Naive thymus-derived CD4-positive, alpha-beta T cell (primary cell): ENCODE measurements around the gene SEMA6A. TPM values are rescaled to one million over a fixed set of nuclear protein-coding genes. Genes with fewer than 3 reads are reported as not detected.

Source experiments
- ATAC-seq: fragments of 150-1000 bp; cut with Tn5 transposase; 2 replicates; pipeline ENCODE4 v1.10.0; 2021; ENCODE audit warnings: mild to moderate bottlenecking, moderate library complexity
- CTCF ChIA-PET: fragments of 350-600 bp; sonication (Branson Sonifier 250); formaldehyde crosslinking; loops from one replicate; lab custom pipeline; 2021; ENCODE audit warnings: antibody characterized with exemption; lab: Charles Lee
- POLR2A ChIA-PET: fragments of 350-600 bp; sonication (Branson Sonifier 250); formaldehyde crosslinking; loops from one replicate; lab custom pipeline; 2021; ENCODE audit warnings: antibody characterized with exemption, inconsistent platforms; lab: Charles Lee
- DNase-seq, 9 donors: peaks; one replicate each; pipeline versions ENCODE4 v3.0.0 to v3.0.0-alpha.2; 2020 to 2022; ENCODE audit warnings: mixed read lengths in 1 of 9
- H3K27ac ChIP-seq: one replicate; pipeline ENCODE4 v1.7.0; 2013; ENCODE audit warnings: mild to moderate bottlenecking, low read depth, low read length, moderate library complexity
- H3K27me3 ChIP-seq, 2 donors: one replicate each; pipeline ENCODE4 v1.7.0; 2013; ENCODE audit warnings: low read length in 2 of 2, mild to moderate bottlenecking in 2 of 2, moderate library complexity in 2 of 2; ENCODE audit not compliant: control insufficient read depth in 2 of 2, insufficient read depth in 2 of 2
- H3K36me3 ChIP-seq, 3 experiments: 1 replicate in 2 of 3; 2 replicates in 1 of 3; pipeline ENCODE4 v1.7.0; 2013; ENCODE audit warnings: low read length in 3 of 3, mild to moderate bottlenecking in 3 of 3, moderate library complexity in 1 of 3; ENCODE audit not compliant: insufficient read depth in 3 of 3, control insufficient read depth in 2 of 3
- H3K4me1 ChIP-seq, 2 donors: one replicate each; pipeline ENCODE4 v1.7.0; 2013; ENCODE audit warnings: low read length in 2 of 2, mild to moderate bottlenecking in 2 of 2, moderate library complexity in 1 of 2; ENCODE audit not compliant: control insufficient read depth in 2 of 2, insufficient read depth in 2 of 2
- H3K4me3 ChIP-seq: 2 replicates; pipeline ENCODE4 v1.7.0; 2013; ENCODE audit warnings: mild to moderate bottlenecking, low read length
- H3K9me3 ChIP-seq, 3 experiments: 1 replicate in 2 of 3; 2 replicates in 1 of 3; pipeline ENCODE4 v1.7.0; 2013; ENCODE audit warnings: low read length in 3 of 3; ENCODE audit not compliant: control insufficient read depth in 2 of 3
- H3K27ac Mint-ChIP-seq, 9 donors: one replicate each; pipeline ENCODE4 v1.8.0; 2020 to 2022; ENCODE audit warnings: mixed read lengths in 9 of 9, mild to moderate bottlenecking in 8 of 9, moderate library complexity in 5 of 9, inconsistent platforms in 2 of 9
- H3K27me3 Mint-ChIP-seq, 5 donors: one replicate each; pipeline ENCODE4 v1.8.0; 2021 to 2022; ENCODE audit warnings: mixed read lengths in 5 of 5, mild to moderate bottlenecking in 1 of 5
- H3K36me3 Mint-ChIP-seq, 5 donors: one replicate each; pipeline ENCODE4 v1.8.0; 2020 to 2022; ENCODE audit warnings: mixed read lengths in 5 of 5, mild to moderate bottlenecking in 3 of 5, inconsistent platforms in 1 of 5
- H3K4me1 Mint-ChIP-seq, 7 donors: one replicate each; pipeline ENCODE4 v1.8.0; 2020 to 2022; ENCODE audit warnings: mixed read lengths in 7 of 7, mild to moderate bottlenecking in 3 of 7, inconsistent platforms in 1 of 7
- H3K4me3 Mint-ChIP-seq, 10 donors: one replicate each; pipeline ENCODE4 v1.8.0; 2020 to 2022; ENCODE audit warnings: mild to moderate bottlenecking in 10 of 10, mixed read lengths in 10 of 10, moderate library complexity in 6 of 10, inconsistent platforms in 2 of 10
- H3K9me3 Mint-ChIP-seq, 11 donors: one replicate each; pipeline ENCODE4 v1.8.0; 2020 to 2022; ENCODE audit warnings: mixed read lengths in 11 of 11, mild to moderate bottlenecking in 4 of 11, inconsistent platforms in 1 of 11, moderate library complexity in 1 of 11
- intact Hi-C, 2 donors: fragments of 100-400 bp; cut with micrococcal nuclease; formaldehyde crosslinking; loops; one replicate each; pipeline ENCODE4 v1.15.1; 2023
- polyA plus RNA-seq, 2 donors: library from polyadenylated mRNA; unstranded; fragments of 300-500 nt; fragmentation: Illumina TruSeq; gene quantifications; one replicate each; pipeline ENCODE4 v1.2.3, GENCODE V29; 2021
- total RNA-seq, 6 experiments: library from RNA in 5 of 6; stranded (reverse) in 5 of 6; gene quantifications; 1 replicate in 5 of 6; 2 replicates in 1 of 6; pipeline ENCODE4 v1.2.3 and lab custom pipeline; 2021 to 2026

The SEMA6A gene
- total and polyA plus RNA-seq, 7 experiments from 2014 or later, result 0.87 to 1.5 TPM; not detected in 5

GRCh38 chr5:116395631-116396203, 178.9 kb downstream of the SEMA6A start:
- no peak for ATAC-seq
- H3K4me3 Mint-ChIP-seq, result no peak overlapping the region
- Histone ChIP-seq H3K9me3 (no peaks in the 10 kb centered on the region), H3K36me3 (no peaks in the 10 kb centered on the region), H3K4me3 (no peak overlapping the region), H3K27me3 (no peaks in the 10 kb centered on the region), H3K4me1 (no peaks in the 10 kb centered on the region), H3K27ac (no peak overlapping the region)
- DNase-seq, result no peak
- H3K9me3 Mint-ChIP-seq, result peaks cover 0 to 6% (median 0%) of the 10 kb centered on the region in 11 donors
- H3K36me3 Mint-ChIP-seq, result peaks cover 0 to 58% (median 36%) of the 10 kb centered on the region in 5 donors
- H3K27ac Mint-ChIP-seq, result no peak overlapping the region
- ChIA-PET CTCF (no interaction called here), POLR2A (no interaction called here)
- intact Hi-C loops, result no loop called here
- H3K27me3 Mint-ChIP-seq, result no peaks in the 10 kb centered on the region
- no peaks in the 10 kb centered on the region for H3K4me1 Mint-ChIP-seq

- no peak overlapping the region for H3K4me3 Mint-ChIP-seq
These were observed 179.4 kb downstream of the SEMA6A start for GRCh38 chr5:116395226-116395625.

GRCh38 chr5:116394186-116394867, 180.3 kb downstream of the SEMA6A start:
- ChIA-PET POLR2A (no interaction called here), CTCF (no interaction called here)
- no peaks in the 10 kb centered on the region for H3K4me1 Mint-ChIP-seq
- ATAC-seq (no peak), DNase-seq (no peak)
- peaks cover 0 to 59% (median 38%) of the 10 kb centered on the region in 5 donors for H3K36me3 Mint-ChIP-seq
- no peak overlapping the region for H3K4me3 Mint-ChIP-seq
- H3K9me3 ChIP-seq, result no peaks in the 10 kb centered on the region
- no peaks in the 10 kb centered on the region for H3K27me3 Mint-ChIP-seq
- no peak overlapping the region for H3K4me3 ChIP-seq
- H3K36me3 ChIP-seq, result no peaks in the 10 kb centered on the region
- H3K9me3 Mint-ChIP-seq, result peaks cover 0 to 15% (median 2%) of the 10 kb centered on the region in 11 donors
- H3K4me1 ChIP-seq, result no peaks in the 10 kb centered on the region
- no peak overlapping the region for H3K27ac Mint-ChIP-seq
- no peak overlapping the region for H3K27ac ChIP-seq
- no peaks in the 10 kb centered on the region for H3K27me3 ChIP-seq
- intact Hi-C loops, result no loop called here

More at GRCh38 chr5:116395226-116395625, 179.4 kb downstream of the SEMA6A start:
- Histone ChIP-seq H3K4me3 (no peak overlapping the region), H3K27me3 (no peaks in the 10 kb centered on the region), H3K36me3 (no peaks in the 10 kb centered on the region), H3K9me3 (no peaks in the 10 kb centered on the region), H3K4me1 (no peaks in the 10 kb centered on the region), H3K27ac (no peak overlapping the region)
- Mint-ChIP-seq H3K9me3 (peaks cover 0 to 6% (median 0%) of the 10 kb centered on the region in 11 donors), H3K27me3 (no peaks in the 10 kb centered on the region), H3K36me3 (peaks cover 0 to 60% (median 37%) of the 10 kb centered on the region in 5 donors), H3K4me1 (no peaks in the 10 kb centered on the region), H3K27ac (no peak overlapping the region)
- ChIA-PET POLR2A (no interaction called here), CTCF (no interaction called here)
- intact Hi-C loops, result no loop called here
- DNase-seq (no peak), ATAC-seq (no peak)
